ENCODE measurements around the gene MBP.

MBP gene

GRCh38 chr18:76988827-76989646 is 143.5 kb downstream of the MBP start:
- Histone ChIP-seq H3K36me3 (replicated peaks) (no peaks in the 10 kb centered on the region), H3K4me3 (ENCODE audit: low read depth, low read length) (no peak overlapping the region), H3K27me3 (replicated peaks) (no peaks in the 10 kb centered on the region), H3K27ac (no peak overlapping the region)
- no peak for DNase-seq
- in situ Hi-C loops (cut with HindIII; ENCODE audit: low pct_ligation_motif_present, low sequenced_read_pairs): no loop called here
- TF ChIP-seq CTCF (IDR thresholded peaks at IDR 0.05; ENCODE audit: low read depth, low read length, missing control alignments): no peak

- H3K27me3 ChIP-seq (replicated peaks): no peaks in the 10 kb centered on the region
- no peak overlapping the region for H3K27ac ChIP-seq
- no peak for DNase-seq
- no peak overlapping the region for H3K4me3 ChIP-seq (ENCODE audit: low read depth, low read length)
- no peak for TF ChIP-seq CTCF (IDR thresholded peaks at IDR 0.05; ENCODE audit: low read depth, low read length, missing control alignments)
- in situ Hi-C loops (cut with HindIII; ENCODE audit: low pct_ligation_motif_present, low sequenced_read_pairs): no loop called here
- no peaks in the 10 kb centered on the region for H3K36me3 ChIP-seq (replicated peaks)
Measured at GRCh38 chr18:76988031-76988826, 144.4 kb downstream of the MBP start.

- no peak for TF ChIP-seq CTCF (IDR thresholded peaks at IDR 0.05; ENCODE audit: low read depth, low read length, missing control alignments)
- DNase-seq: no peak
- in situ Hi-C loops (cut with HindIII; ENCODE audit: low pct_ligation_motif_present, low sequenced_read_pairs): no loop called here
Measured at GRCh38 chr18:76986406-76986805, 146.2 kb downstream of the MBP start.

GRCh38 chr18:76985951-76986236 is 146.7 kb downstream of the MBP start:
- no peaks in the 10 kb centered on the region for H3K36me3 ChIP-seq (replicated peaks)
- DNase-seq: no peak
- no peaks in the 10 kb centered on the region for H3K27me3 ChIP-seq (replicated peaks)
- TF ChIP-seq CTCF (IDR thresholded peaks at IDR 0.05; ENCODE audit: low read depth, low read length, missing control alignments): no peak
- in situ Hi-C loops (cut with HindIII; ENCODE audit: low pct_ligation_motif_present, low sequenced_read_pairs): no loop called here
- H3K27ac ChIP-seq: no peak overlapping the region
- no peak overlapping the region for H3K4me3 ChIP-seq (ENCODE audit: low read depth, low read length)

More at GRCh38 chr18:76986406-76986805, 146.2 kb downstream of the MBP start:
- H3K36me3 ChIP-seq (replicated peaks): no peaks in the 10 kb centered on the region
- no peaks in the 10 kb centered on the region for H3K27me3 ChIP-seq (replicated peaks)
- no peak overlapping the region for H3K4me3 ChIP-seq (ENCODE audit: low read depth, low read length)
- H3K27ac ChIP-seq: no peak overlapping the region

GRCh38 chr18:76985156-76985950 is 147.2 kb downstream of the MBP start:
- TF ChIP-seq CTCF (IDR thresholded peaks at IDR 0.05; ENCODE audit: low read depth, low read length, missing control alignments): no peak
- Histone ChIP-seq H3K4me3 (ENCODE audit: low read depth, low read length) (no peak overlapping the region), H3K27ac (no peak overlapping the region), H3K27me3 (replicated peaks) (no peaks in the 10 kb centered on the region), H3K36me3 (replicated peaks) (no peaks in the 10 kb centered on the region)
- in situ Hi-C loops (cut with HindIII; ENCODE audit: low pct_ligation_motif_present, low sequenced_read_pairs): no loop called here
- DNase-seq: no peak

Measured in brain microvascular endothelial cell (primary cell).